Thyroid gland (tissue), 4 donors: ENCODE measurements around the gene PPP2R2D. TPM values are rescaled to one million over a fixed set of nuclear protein-coding genes. Genes with fewer than 3 reads are reported as not detected.

Experiments used
- DNase-seq, 2 donors: peaks; one replicate each; pipeline ENCODE4 v3.0.0-alpha.2; 2019
- H3K27ac ChIP-seq, 3 donors: fragments of 200-600 bp; sonication (generic); 1 replicate in 2 of 3; 2 replicates in 1 of 3; pipeline ENCODE4 v1.5.1; 2016 to 2019; ENCODE audit warnings: mild to moderate bottlenecking in 1 of 3, moderate library complexity in 1 of 3
- H3K27me3 ChIP-seq: fragments of 200-600 bp; sonication (generic); one replicate; pipeline ENCODE4 v1.5.1; 2019
- H3K36me3 ChIP-seq, 2 donors: fragments of 200-600 bp; sonication (generic); one replicate each; pipeline ENCODE4 v1.5.1; 2016 to 2019
- H3K4me1 ChIP-seq, 2 donors: fragments of 200-600 bp; sonication (generic); one replicate each; pipeline ENCODE4 v1.5.1; 2017 to 2019
- H3K4me3 ChIP-seq, 3 donors: fragments of 200-600 bp; sonication (generic); replicated peaks in 1 of 3; 1 replicate in 2 of 3; 2 replicates in 1 of 3; pipeline ENCODE4 v1.5.1; 2016; ENCODE audit warnings: mild to moderate bottlenecking in 1 of 3
- H3K9me3 ChIP-seq: fragments of 200-600 bp; sonication (generic); one replicate; pipeline ENCODE4 v1.5.1; 2017
- POLR2A ChIP-seq, 2 donors: fragments of 450-650 bp; IDR thresholded peaks; one replicate each; pipeline ENCODE4 v1.6.1; 2017; ENCODE audit warnings: antibody characterized with exemption in 2 of 2, mild to moderate bottlenecking in 2 of 2, moderate library complexity in 1 of 2
- WGBS, 2 donors: methylation state at CpG; one replicate each; pipeline ENCODE4 v1.1.5; 2017; 5-methylcytosine and 5-hydroxymethylcytosine counted together
- intact Hi-C: fragments of 100-400 bp; cut with DNase I; formaldehyde crosslinking; loops from one replicate; pipeline ENCODE4 v1.15.1; 2023
- total RNA-seq, 4 donors: library from RNA; depleted of rRNA; stranded (reverse); fragments of >200 nt; gene quantifications; one replicate each; pipeline ENCODE4 v1.2.3, GENCODE V29; 2016
- TF ChIP-seq, protein P1 (sequence below), 6 experiments: fragments of 200-600 bp in 3 of 6; fragments of 450-650 bp in 3 of 6; sonication (generic) in 3 of 6; IDR thresholded peaks; one replicate each; pipeline ENCODE4 v1.5.1; 2016 to 2019; ENCODE audit warnings: antibody characterized with exemption in 6 of 6, mild to moderate bottlenecking in 2 of 6, inconsistent platforms in 1 of 6, moderate library complexity in 1 of 6

Gene PPP2R2D
- total RNA-seq, 4 donors from 2014 or later: 32.3 to 38.7 (median 33.9) TPM

- Histone ChIP-seq H3K27ac (no peak overlapping the region), H3K9me3 (no peaks in the 10 kb centered on the region), H3K4me1 (no peaks in the 10 kb centered on the region), H3K36me3 (no peaks in the 10 kb centered on the region), H3K27me3 (no peaks in the 10 kb centered on the region), H3K4me3 (no peak overlapping the region)
- DNase-seq: no peak
- TF ChIP-seq POLR2A (IDR thresholded peaks at IDR 0.05): no peak
- TF ChIP-seq, protein P1, sequence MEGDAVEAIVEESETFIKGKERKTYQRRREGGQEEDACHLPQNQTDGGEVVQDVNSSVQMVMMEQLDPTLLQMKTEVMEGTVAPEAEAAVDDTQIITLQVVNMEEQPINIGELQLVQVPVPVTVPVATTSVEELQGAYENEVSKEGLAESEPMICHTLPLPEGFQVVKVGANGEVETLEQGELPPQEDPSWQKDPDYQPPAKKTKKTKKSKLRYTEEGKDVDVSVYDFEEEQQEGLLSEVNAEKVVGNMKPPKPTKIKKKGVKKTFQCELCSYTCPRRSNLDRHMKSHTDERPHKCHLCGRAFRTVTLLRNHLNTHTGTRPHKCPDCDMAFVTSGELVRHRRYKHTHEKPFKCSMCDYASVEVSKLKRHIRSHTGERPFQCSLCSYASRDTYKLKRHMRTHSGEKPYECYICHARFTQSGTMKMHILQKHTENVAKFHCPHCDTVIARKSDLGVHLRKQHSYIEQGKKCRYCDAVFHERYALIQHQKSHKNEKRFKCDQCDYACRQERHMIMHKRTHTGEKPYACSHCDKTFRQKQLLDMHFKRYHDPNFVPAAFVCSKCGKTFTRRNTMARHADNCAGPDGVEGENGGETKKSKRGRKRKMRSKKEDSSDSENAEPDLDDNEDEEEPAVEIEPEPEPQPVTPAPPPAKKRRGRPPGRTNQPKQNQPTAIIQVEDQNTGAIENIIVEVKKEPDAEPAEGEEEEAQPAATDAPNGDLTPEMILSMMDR (IDR thresholded peaks at IDR 0.05): no peak
- intact Hi-C loops: no loop called here
- 62% methylated on average over 8 of the region's 8 CpGs for WGBS, 2 donors
These were observed 20.4 kb downstream of the PPP2R2D start for GRCh38 chr10:131921184-131921583.

DNA sequence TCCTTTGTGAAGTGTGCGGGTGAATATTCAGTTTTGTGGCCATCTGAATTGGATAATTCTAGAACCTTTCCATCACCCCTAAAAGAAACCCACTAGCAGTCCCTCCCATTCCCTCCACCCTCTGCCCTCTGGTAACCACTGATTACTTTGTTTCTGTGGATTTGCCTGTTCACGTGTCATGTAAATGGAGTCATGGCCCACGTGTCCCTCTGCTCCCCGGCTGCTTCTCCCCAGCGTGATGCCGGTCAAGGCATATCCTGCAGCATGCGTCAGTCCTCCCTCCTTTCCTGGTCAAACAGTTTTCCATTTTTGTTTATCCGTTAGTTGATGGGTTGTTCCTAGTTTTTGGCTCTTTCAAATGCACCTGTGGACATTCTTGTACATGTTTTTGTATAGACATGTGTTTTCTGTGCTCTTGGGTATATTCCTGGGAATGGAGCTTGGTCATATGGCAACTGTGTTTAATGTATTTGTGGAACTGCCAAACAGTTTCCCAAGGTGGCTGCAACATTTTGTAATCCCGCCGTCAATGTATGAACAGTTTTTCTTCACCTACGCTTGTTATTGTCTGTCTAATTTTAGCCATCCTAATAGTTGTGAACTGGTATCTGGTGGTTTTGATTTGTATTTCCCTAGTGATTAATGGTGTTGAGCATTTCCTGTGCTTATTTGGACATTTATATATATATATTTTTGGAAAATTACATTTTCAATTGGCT lies 22.4 kb downstream of the PPP2R2D start:
- WGBS, 2 donors: 92 to 94% methylated on average over 11 of the region's 11 CpGs
- Histone ChIP-seq H3K36me3 (no peaks in the 10 kb centered on the region), H3K27me3 (no peaks in the 10 kb centered on the region), H3K4me3 (no peak overlapping the region), H3K4me1 (peaks cover 5% of the 10 kb centered on the region in 2 donors), H3K9me3 (no peaks in the 10 kb centered on the region), H3K27ac (no peak overlapping the region)
- no peak for DNase-seq
- intact Hi-C loops: no loop called here
- TF ChIP-seq, protein P1 (IDR thresholded peaks at IDR 0.05): no peak
- no peak for TF ChIP-seq POLR2A (IDR thresholded peaks at IDR 0.05)

- no peak overlapping the region for H3K4me3 ChIP-seq
- peaks cover 13 to 21% of the 10 kb centered on the region in 2 donors for H3K4me1 ChIP-seq
- H3K36me3 ChIP-seq: no peaks in the 10 kb centered on the region
- TF ChIP-seq, protein P1 (IDR thresholded peaks at IDR 0.05): no peak
- TF ChIP-seq POLR2A (IDR thresholded peaks at IDR 0.05): no peak
- H3K27ac ChIP-seq: no peak overlapping the region
- no peaks in the 10 kb centered on the region for H3K27me3 ChIP-seq
- DNase-seq: no peak
- intact Hi-C loops: no loop called here
- H3K9me3 ChIP-seq: no peaks in the 10 kb centered on the region
These were observed 24.3 kb downstream of the PPP2R2D start for GRCh38 chr10:131925011-131925649.

GRCh38 chr10:131925716-131926115 lies 24.9 kb downstream of the PPP2R2D start:
- 96 to 97% methylated on average over 9 of the region's 9 CpGs for WGBS, 2 donors
- Histone ChIP-seq H3K27ac (no peak overlapping the region), H3K9me3 (no peaks in the 10 kb centered on the region), H3K4me3 (no peak overlapping the region), H3K27me3 (no peaks in the 10 kb centered on the region), H3K36me3 (no peaks in the 10 kb centered on the region), H3K4me1 (peaks cover 19 to 23% of the 10 kb centered on the region in 2 donors)
- TF ChIP-seq POLR2A (IDR thresholded peaks at IDR 0.05): no peak
- TF ChIP-seq, protein P1 (IDR thresholded peaks at IDR 0.05): no peak
- DNase-seq: no peak
- intact Hi-C loops: no loop called here

GRCh38 chr10:131926253-131926652 lies 25.4 kb downstream of the PPP2R2D start:
- 96 to 97% methylated on average over 10 of the region's 10 CpGs for WGBS, 2 donors
- DNase-seq: no peak
- Histone ChIP-seq H3K9me3 (no peaks in the 10 kb centered on the region), H3K36me3 (no peaks in the 10 kb centered on the region), H3K4me1 (peaks cover 23 to 28% of the 10 kb centered on the region in 2 donors), H3K27me3 (no peaks in the 10 kb centered on the region), H3K4me3 (no peak overlapping the region), H3K27ac (no peak overlapping the region)
- no peak for TF ChIP-seq POLR2A (IDR thresholded peaks at IDR 0.05)
- TF ChIP-seq, protein P1 (IDR thresholded peaks at IDR 0.05): no peak
- intact Hi-C loops: no loop called here
